Endothelial cell of umbilical vein (primary cell): ENCODE measurements around the gene ARMH4. TPM values are rescaled to one million over a fixed set of nuclear protein-coding genes. Genes with fewer than 3 reads are reported as not detected.

ENCODE experiments used
- BruUV-seq: library from RNA; stranded (reverse); fragments of 400-500 nt; replicated peaks from 2 replicates; lab custom pipeline; 2021; lab: Mats Ljungman, UMichigan
- CTCF ChIA-PET: fragments of 300-600, 350-600 bp; sonication (Branson Sonifier 250); formaldehyde crosslinking; loops from one replicate; lab custom pipeline; 2021; ENCODE audit warnings: antibody characterized with exemption, inconsistent platforms; lab: Charles Lee
- POLR2A ChIA-PET: fragments of 300-600, 350-600 bp; sonication (Branson Sonifier 250); formaldehyde crosslinking; loops from one replicate; lab custom pipeline; 2021; ENCODE audit warnings: antibody characterized with exemption, inconsistent platforms; lab: Charles Lee
- DNase-seq: peaks from one replicate; pipeline ENCODE4 v3.0.0-alpha.2; 2011; ENCODE audit warnings: low read depth, low spot score
- FAIRE-seq: peaks from 2 replicates; lab custom pipeline; 2011; peaks lifted over from hg19 to GRCh38; lab: Jason Lieb, UNC
- H2AFZ ChIP-seq: 2 replicates; pipeline ENCODE4 v1.6.0; 2012; ENCODE audit warnings: low read depth, low read length, control low read depth, inconsistent platforms
- H3K27ac ChIP-seq: 2 replicates; pipeline ENCODE4 v1.5.1; 2011; ENCODE audit warnings: low read depth, mild to moderate bottlenecking, control low read depth, low read length, moderate library complexity; ENCODE audit not compliant: insufficient read depth
- H3K27me3 ChIP-seq, 2 experiments: 2 replicates each; pipeline versions ENCODE4 v1.6.0 to v1.6.1; 2011; ENCODE audit warnings: low read length in 2 of 2, mixed read lengths in 1 of 2; ENCODE audit not compliant: control insufficient read depth in 2 of 2, insufficient read depth in 2 of 2
- H3K36me3 ChIP-seq, 2 experiments: 2 replicates in 1 of 2; 3 replicates in 1 of 2; pipeline ENCODE4 v1.5.1; 2011; ENCODE audit warnings: low read length in 2 of 2, mild to moderate bottlenecking in 1 of 2, moderate library complexity in 1 of 2; ENCODE audit not compliant: control insufficient read depth in 2 of 2, insufficient read depth in 2 of 2; ENCODE audit errors: extremely low read depth in 1 of 2
- H3K4me1 ChIP-seq: 3 replicates; pipeline ENCODE4 v1.5.1; 2011; ENCODE audit warnings: mild to moderate bottlenecking, low read length; ENCODE audit not compliant: control insufficient read depth, insufficient read depth; ENCODE audit errors: extremely low read depth
- H3K4me2 ChIP-seq: 2 replicates; pipeline ENCODE4 v1.6.1; 2011; ENCODE audit warnings: low read length, control low read depth, mixed read lengths; ENCODE audit not compliant: insufficient read depth
- H3K4me3 ChIP-seq, 3 experiments: fragments of 200-600 bp in 1 of 3; sonication (generic), shearing (Covaris generic) in 1 of 3; replicated peaks in 1 of 3; 2 replicates each; pipeline ENCODE4 v1.5.1; 2011 to 2016; ENCODE audit warnings: control low read depth in 3 of 3, low read length in 3 of 3, mild to moderate bottlenecking in 2 of 3, inconsistent platforms in 1 of 3, low read depth in 1 of 3, moderate library complexity in 1 of 3; ENCODE audit not compliant: insufficient read depth in 1 of 3
- H3K79me2 ChIP-seq: 2 replicates; pipeline ENCODE4 v1.6.0; 2012; ENCODE audit warnings: low read length, inconsistent platforms; ENCODE audit not compliant: control insufficient read depth, insufficient read depth
- H3K9ac ChIP-seq: replicated peaks from 2 replicates; pipeline ENCODE3; 2011; ENCODE audit warnings: low read length, control low read depth; ENCODE audit not compliant: insufficient read depth; ENCODE audit errors: extremely low read depth
- H3K9me1 ChIP-seq: replicated peaks from 3 replicates; pipeline ENCODE4 v1.6.0; 2011; ENCODE audit warnings: mild to moderate bottlenecking, low read length; ENCODE audit not compliant: control insufficient read depth, insufficient read depth; ENCODE audit errors: extremely low read depth
- H3K9me3 ChIP-seq: replicated peaks from 2 replicates; pipeline ENCODE4 v1.5.1; 2012; ENCODE audit warnings: low read length, inconsistent platforms; ENCODE audit not compliant: control insufficient read depth, insufficient read depth
- H4K20me1 ChIP-seq: replicated peaks from 2 replicates; pipeline ENCODE3; 2011; ENCODE audit warnings: mild to moderate bottlenecking, low read length; ENCODE audit not compliant: control insufficient read depth, insufficient read depth; ENCODE audit errors: extremely low read depth
- CTCF ChIP-seq, 2 donors: IDR thresholded peaks; 1 replicate in 1 of 2; 2 replicates in 1 of 2; pipeline ENCODE4 v1.5.1; 2011; ENCODE audit warnings: low read length in 2 of 2, mild to moderate bottlenecking in 2 of 2, moderate library complexity in 2 of 2, control low read depth in 1 of 2, inconsistent platforms in 1 of 2, low read depth in 1 of 2; ENCODE audit not compliant: insufficient read depth in 1 of 2; ENCODE audit errors: extremely low read depth in 1 of 2
- EZH2 ChIP-seq: IDR thresholded peaks from 2 replicates; pipeline ENCODE4 v1.6.1; 2012; ENCODE audit warnings: borderline replicate concordance, low read depth, mild to moderate bottlenecking, moderate library complexity, low read length, inconsistent platforms; ENCODE audit not compliant: severe bottlenecking
- FOS ChIP-seq: IDR thresholded peaks from 2 replicates; pipeline ENCODE4 v1.6.1; 2011; ENCODE audit warnings: mild to moderate bottlenecking, low read length, moderate library complexity, borderline replicate concordance; ENCODE audit not compliant: insufficient read depth
- GATA2 ChIP-seq: IDR thresholded peaks from 2 replicates; pipeline ENCODE4 v1.7.0; 2011; ENCODE audit warnings: low read depth, mild to moderate bottlenecking, moderate library complexity, mixed read lengths, low read length; ENCODE audit not compliant: insufficient read length, insufficient read depth
- JUN ChIP-seq: IDR thresholded peaks from 2 replicates; pipeline ENCODE4 v1.6.1; 2011; ENCODE audit warnings: borderline replicate concordance, low read depth; ENCODE audit not compliant: insufficient read length, insufficient read depth
- MAX ChIP-seq: IDR thresholded peaks from 2 replicates; pipeline ENCODE4 v1.6.1; 2011; ENCODE audit not compliant: insufficient read depth, insufficient read length
- POLR2A ChIP-seq: IDR thresholded peaks from 2 replicates; pipeline ENCODE4 v1.6.1; 2012; ENCODE audit warnings: low read depth, mild to moderate bottlenecking, control low read depth, low read length
- dilution Hi-C: fragments of 300-500 bp; cut with MboI; formaldehyde crosslinking; loops from one replicate; pipeline ENCODE4 v1.15.0; 2019; ENCODE audit warnings: low sequenced_read_pairs; ENCODE audit not compliant: extremely low pct_ligation_motif_present
- intact Hi-C: fragments of 100-400 bp; cut with micrococcal nuclease; formaldehyde crosslinking; loops from one replicate; pipeline ENCODE4 v1.10.0; 2022
- polyA plus RNA-seq, 4 experiments: library from polyadenylated mRNA; depleted of rRNA in 3 of 4; stranded (reverse) in 3 of 4; unstranded in 1 of 4; fragments of >200 nt; gene quantifications; 2 replicates each; pipeline versions ENCODE4 v1.2.1 to v1.2.3, GENCODE V29; 2011 to 2012; ENCODE audit warnings: missing spikeins in 1 of 4
- total RNA-seq: library from RNA; stranded (reverse); gene quantifications from 2 replicates; pipeline ENCODE4 v1.2.3, GENCODE V29; 2021

ARMH4 gene
- total and polyA plus RNA-seq, 2 donors (not counting 3 experiments of a cell fraction or from before 2014, with no cell fraction given), result 1.1 to 3.0 TPM

GRCh38 chr14:58099682-58100081 is 52.3 kb downstream of the ARMH4 start:
- no peaks in the 10 kb centered on the region for H3K79me2 ChIP-seq
- no peak for FAIRE-seq
- no peak overlapping the region for H3K27ac ChIP-seq
- intact Hi-C loops (loop anchor here (2.0 kb wide), 1 partner anchor 17 kb away; no protein-coding TSS in a partner anchor), dilution Hi-C loops (no loop called here)
- BruUV-seq, result no TSS peak
- H3K27me3 ChIP-seq, result peaks cover 0 to 13% of the 10 kb centered on the region in 2 experiments
- H3K9me1 ChIP-seq, result no peaks in the 10 kb centered on the region
- DNase-seq, result no peak
- POLR2A ChIA-PET, result no interaction called here
- H4K20me1 ChIP-seq, result no peaks in the 10 kb centered on the region
- no peaks in the 10 kb centered on the region for H3K9me3 ChIP-seq
- CTCF ChIA-PET, result no interaction called here
- no peak overlapping the region for H2AFZ ChIP-seq
- TF ChIP-seq CTCF (IDR thresholded peaks at IDR 0.05; ENCODE audit: extremely low read depth in 1 of 2, insufficient read depth in 1 of 2, low read depth in 1 of 2, low read length in 2 of 2), result no peak
- no peak for TF ChIP-seq JUN
- no peak for TF ChIP-seq GATA2
- TF ChIP-seq FOS, result no peak
- no peak for TF ChIP-seq POLR2A
- no peak for TF ChIP-seq MAX
- no peak for TF ChIP-seq EZH2
- no peak overlapping the region for H3K9ac ChIP-seq
- no peak overlapping the region for H3K4me2 ChIP-seq
- H3K36me3 ChIP-seq, result no peaks in the 10 kb centered on the region
- H3K4me1 ChIP-seq, result peaks cover 25% of the 10 kb centered on the region
- H3K4me3 ChIP-seq, result no peak overlapping the region
